Stimulated activated CD8-positive, alpha-beta memory T cell treated with anti-CD3 and anti-CD28 coated beads, Interleukin-15, amount 100 ng/mL, for 48 hours (primary cell): ENCODE measurements around the gene NXF2.
A peak's percentile ranks its signal among the peaks of the same experiment; 100 is the strongest.
"Not testable (repeated sequence)": the region's sequence is repeated elsewhere in the genome, so short reads cannot be mapped to it uniquely, and the experiment has no call there.

Source experiments
- DNase-seq, 2 donors: peaks; one replicate each; pipeline ENCODE4 v3.0.0-alpha.2; 2020; ENCODE audit warnings: low read depth in 2 of 2

Gene NXF2

GRCh38 chrX:102246893-102247292 lies at the start of gene NXF2:
NXF2 (plus strand) TSS chrX:102247167; CDS start chrX:102307079, 59,912 bp downstream.
- not testable (repeated sequence) for DNase-seq

GRCh38 chrX:102207940-102208339 lies 39.0 kb upstream of the NXF2 start:
- DNase-seq, result not testable (repeated sequence)

- DNase-seq, result not testable (repeated sequence)
Measured at GRCh38 chrX:102214986-102215385, 32.0 kb upstream of the NXF2 start, which contains the start of gene TCP11X1. TCP11X1 (plus strand) TSS chrX:102215301.

GRCh38 chrX:102216497-102216896 lies 30.5 kb upstream of the NXF2 start:
- not testable (repeated sequence) for DNase-seq

GRCh38 chrX:102235678-102236077 lies 11.3 kb upstream of the NXF2 start:
- DNase-seq, result not testable (repeated sequence)

GRCh38 chrX:102240265-102240664 lies 6.7 kb upstream of the NXF2 start:
- not testable (repeated sequence) for DNase-seq

GRCh38 chrX:102272231-102272630 lies 25.3 kb downstream of the NXF2 start:
- not testable (repeated sequence) for DNase-seq

GRCh38 chrX:102338162-102338561 lies 91.2 kb downstream of the NXF2 start:
- no peak for DNase-seq

GRCh38 chrX:102339312-102340298 lies 92.6 kb downstream of the NXF2 start:
- no peak for DNase-seq

- no peak for DNase-seq
Measured at GRCh38 chrX:102341867-102342266, 94.9 kb downstream of the NXF2 start.

- peak; percentile 10 to 36 for DNase-seq
Measured at GRCh38 chrX:102345916-102346315, 98.9 kb downstream of the NXF2 start.
